ENCODE data around the gene SIGLEC7. TPM values are rescaled to one million over a fixed set of nuclear protein-coding genes. Genes with fewer than 3 reads are reported as not detected.

SIGLEC7 gene
- total RNA-seq (2022; extraction: Qiagen RNA extraction; ENCODE audit: low read depth): not detected in 5 replicates

GRCh38 chr19:51142119-51142518 is at the start of gene SIGLEC7:
TSS of gene SIGLEC7 (plus strand) at chr19:51142301. CDS start at chr19:51142370, 69 bp downstream.

GRCh38 chr19:51108066-51108804 is 33.9 kb upstream of the SIGLEC7 start, which contains the start of gene CTU1:
TSS of gene CTU1 (minus strand) at chr19:51108409. CDS start at chr19:51104569, 3,840 bp downstream.

GRCh38 chr19:51124729-51125128 is 17.4 kb upstream of the SIGLEC7 start, which contains the start of gene SIGLEC9:
TSS of gene SIGLEC9 (plus strand) at chr19:51124906. CDS start at chr19:51124975, 69 bp downstream.

Other genes with a start within 250 kb of the SIGLEC7 start
- gene KLK4, start 230.9 kb upstream of the SIGLEC7 start, total RNA-seq (2022; extraction: Qiagen RNA extraction; ENCODE audit: low read depth): 0.07 to 0.17 TPM (median 0.09 TPM) in 3 of 5 replicates, not detected in the others
- 0.08 TPM in 1 of 5 replicates, not detected in the others for gene KLK5, start 189.3 kb upstream of the SIGLEC7 start, total RNA-seq (2022; extraction: Qiagen RNA extraction; ENCODE audit: low read depth)
- 0.19 to 0.51 TPM (median 0.29 TPM) in 5 replicates for gene KLK6, start 172.7 kb upstream of the SIGLEC7 start, total RNA-seq (2022; extraction: Qiagen RNA extraction; ENCODE audit: low read depth)
- gene KLK7, start 158.4 kb upstream of the SIGLEC7 start, total RNA-seq (2022; extraction: Qiagen RNA extraction; ENCODE audit: low read depth): not detected in 5 replicates
- not detected in 5 replicates for gene KLK8, start 140.7 kb upstream of the SIGLEC7 start, total RNA-seq (2022; extraction: Qiagen RNA extraction; ENCODE audit: low read depth)
- 0.25 to 0.40 TPM (median 0.34 TPM) in 5 replicates for gene KLK10, start 122.6 kb upstream of the SIGLEC7 start, total RNA-seq (2022; extraction: Qiagen RNA extraction; ENCODE audit: low read depth)
- gene KLK11, start 115.7 kb upstream of the SIGLEC7 start, total RNA-seq (2022; extraction: Qiagen RNA extraction; ENCODE audit: low read depth): not detected in 5 replicates
- gene KLK12, start 107.3 kb upstream of the SIGLEC7 start, total RNA-seq (2022; extraction: Qiagen RNA extraction; ENCODE audit: low read depth): not detected in 5 replicates
- 0.14 to 0.37 TPM in 2 of 5 replicates, not detected in the others for gene KLK13, start 77.2 kb upstream of the SIGLEC7 start, total RNA-seq (2022; extraction: Qiagen RNA extraction; ENCODE audit: low read depth)
- 0.25 to 0.67 TPM (median 0.45 TPM) in 5 replicates for gene KLK14, start 59.4 kb upstream of the SIGLEC7 start, total RNA-seq (2022; extraction: Qiagen RNA extraction; ENCODE audit: low read depth)
- 3.7 to 14.1 TPM (median 12.7 TPM) in 5 replicates for gene CTU1, start 33.9 kb upstream of the SIGLEC7 start, total RNA-seq (2022; extraction: Qiagen RNA extraction; ENCODE audit: low read depth)
- 0.07 to 0.18 TPM in 2 of 5 replicates, not detected in the others for gene SIGLEC9, start 17.4 kb upstream of the SIGLEC7 start, total RNA-seq (2022; extraction: Qiagen RNA extraction; ENCODE audit: low read depth)
- gene CD33, start 82.8 kb downstream of the SIGLEC7 start, total RNA-seq (2022; extraction: Qiagen RNA extraction; ENCODE audit: low read depth): 0.12 to 0.49 TPM in 2 of 5 replicates, not detected in the others
- not detected in 5 replicates for gene SIGLECL1, start 108.8 kb downstream of the SIGLEC7 start, total RNA-seq (2022; extraction: Qiagen RNA extraction; ENCODE audit: low read depth)
- gene IGLON5, start 169.3 kb downstream of the SIGLEC7 start, total RNA-seq (2022; extraction: Qiagen RNA extraction; ENCODE audit: low read depth): 0.02 to 0.09 TPM (median 0.05 TPM) in 3 of 5 replicates, not detected in the others
- 6.6 to 11.1 TPM (median 9.1 TPM) in 5 replicates for gene VSIG10L, start 199.8 kb downstream of the SIGLEC7 start, total RNA-seq (2022; extraction: Qiagen RNA extraction; ENCODE audit: low read depth)
- gene ETFB, start 224.1 kb downstream of the SIGLEC7 start, total RNA-seq (2022; extraction: Qiagen RNA extraction; ENCODE audit: low read depth): 180 to 255 TPM (median 204 TPM) in 5 replicates
- 5.1 to 9.3 TPM (median 7.5 TPM) in 5 replicates for gene CLDND2, start 226.7 kb downstream of the SIGLEC7 start, total RNA-seq (2022; extraction: Qiagen RNA extraction; ENCODE audit: low read depth)
- not detected in 5 replicates for gene NKG7, start 230.4 kb downstream of the SIGLEC7 start, total RNA-seq (2022; extraction: Qiagen RNA extraction; ENCODE audit: low read depth)
- not detected in 5 replicates for gene LIM2, start 245.7 kb downstream of the SIGLEC7 start, total RNA-seq (2022; extraction: Qiagen RNA extraction; ENCODE audit: low read depth)
- gene C19orf84, start 248.3 kb downstream of the SIGLEC7 start, total RNA-seq (2022; extraction: Qiagen RNA extraction; ENCODE audit: low read depth): not detected in 5 replicates